Esophagus (tissue), 2 donors: ENCODE data around the gene TMEM45A. TPM values are rescaled to one million over a fixed set of nuclear protein-coding genes. Genes with fewer than 3 reads are reported as not detected.
"Not testable (repeated sequence)": the region's sequence is repeated elsewhere in the genome, so short reads cannot be mapped to it uniquely, and the experiment has no call there.

Experiments
- H3K27ac ChIP-seq, 2 donors: one replicate each; pipeline ENCODE4 v1.5.1; 2013; ENCODE audit warnings: low read depth in 2 of 2, mild to moderate bottlenecking in 2 of 2, inconsistent platforms in 1 of 2, low read length in 1 of 2, moderate library complexity in 1 of 2
- H3K27me3 ChIP-seq, 2 donors: one replicate each; pipeline ENCODE4 v1.6.1; 2013; ENCODE audit warnings: low read length in 2 of 2, control low read depth in 1 of 2, mild to moderate bottlenecking in 1 of 2; ENCODE audit not compliant: insufficient read depth in 2 of 2, control insufficient read depth in 1 of 2
- H3K36me3 ChIP-seq, 2 donors: one replicate each; pipeline ENCODE4 v1.6.1; 2013; ENCODE audit warnings: low read length in 1 of 2; ENCODE audit not compliant: control insufficient read depth in 2 of 2, insufficient read depth in 2 of 2
- H3K4me1 ChIP-seq, 2 donors: one replicate each; pipeline ENCODE4 v1.6.1; 2013; ENCODE audit warnings: low read length in 1 of 2; ENCODE audit not compliant: control insufficient read depth in 2 of 2, insufficient read depth in 2 of 2
- H3K4me3 ChIP-seq, 2 donors: one replicate each; pipeline ENCODE4 v1.5.1; 2013; ENCODE audit warnings: low read length in 2 of 2, mild to moderate bottlenecking in 2 of 2, low read depth in 1 of 2, moderate library complexity in 1 of 2
- H3K9me3 ChIP-seq, 2 donors: one replicate each; pipeline ENCODE4 v1.6.1; 2013; ENCODE audit warnings: mild to moderate bottlenecking in 2 of 2, low read depth in 1 of 2, low read length in 1 of 2, moderate library complexity in 1 of 2; ENCODE audit not compliant: control insufficient read depth in 2 of 2, insufficient read depth in 1 of 2
- WGBS, 2 donors: extraction: QIAGEN DNeasy Blood & Tissue Kit; methylation state at CpG; one replicate each; pipeline ENCODE4 v1.1.7; 2013; 5-methylcytosine and 5-hydroxymethylcytosine counted together
- polyA plus RNA-seq, 2 donors: library from polyadenylated mRNA; stranded (reverse); fragments of 200-250 nt; gene quantifications; one replicate each; pipeline ENCODE4 v1.2.3, GENCODE V29; 2013
- donor health status: healthy with polysubstance abuse.
- donor health status: Bipolar disorder and iron deficiency.

Gene TMEM45A
- polyA plus RNA-seq, 2 donors, result 1.0 to 9.0 TPM

DNA sequence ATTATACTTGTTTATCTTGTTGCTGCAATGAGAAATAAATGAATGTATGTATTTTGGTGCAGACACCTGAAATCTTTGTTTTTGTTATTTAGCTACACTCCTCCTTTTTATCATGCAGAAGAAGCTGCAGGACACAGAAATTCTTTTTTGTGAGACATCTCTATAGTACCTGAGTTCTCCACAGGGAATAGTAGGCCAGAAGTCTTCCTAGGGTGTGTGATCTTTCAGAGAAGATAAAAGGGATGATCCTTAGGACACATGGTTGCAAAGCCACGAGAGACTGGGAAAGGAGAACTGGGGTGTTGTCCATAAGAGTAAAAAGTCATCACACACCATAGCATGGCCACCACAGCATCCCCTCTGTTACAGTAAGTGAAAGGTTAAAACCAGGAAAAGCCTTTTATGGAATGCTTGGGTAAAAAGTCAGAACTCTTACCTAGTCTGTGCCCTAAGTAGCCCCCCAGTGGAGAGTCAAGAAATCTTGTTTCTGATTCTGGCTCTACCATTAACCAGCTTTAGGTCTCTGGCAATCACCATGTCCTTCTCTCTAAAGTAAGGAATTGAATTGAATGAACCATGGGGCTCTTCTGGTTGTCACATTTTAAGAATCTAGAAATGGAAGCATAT is 85.1 kb downstream of the TMEM45A start:
- H3K27me3 ChIP-seq, result no peaks in the 10 kb centered on the region
- H3K27ac ChIP-seq, result no peak overlapping the region
- no peaks in the 10 kb centered on the region for H3K4me1 ChIP-seq
- WGBS, 2 donors, result 72 to 75% methylated on average over 1 of the region's 1 CpG
- H3K36me3 ChIP-seq, result no peaks in the 10 kb centered on the region
- H3K4me3 ChIP-seq, result no peak overlapping the region
- no peaks in the 10 kb centered on the region for H3K9me3 ChIP-seq

- no peaks in the 10 kb centered on the region for H3K27me3 ChIP-seq
- no peaks in the 10 kb centered on the region for H3K36me3 ChIP-seq
- no peak overlapping the region for H3K4me3 ChIP-seq
- no peaks in the 10 kb centered on the region for H3K4me1 ChIP-seq
- no peak overlapping the region for H3K27ac ChIP-seq
- H3K9me3 ChIP-seq, result no peaks in the 10 kb centered on the region
Observed at GRCh38 chr3:100578646-100579045, 86.2 kb downstream of the TMEM45A start.

DNA sequence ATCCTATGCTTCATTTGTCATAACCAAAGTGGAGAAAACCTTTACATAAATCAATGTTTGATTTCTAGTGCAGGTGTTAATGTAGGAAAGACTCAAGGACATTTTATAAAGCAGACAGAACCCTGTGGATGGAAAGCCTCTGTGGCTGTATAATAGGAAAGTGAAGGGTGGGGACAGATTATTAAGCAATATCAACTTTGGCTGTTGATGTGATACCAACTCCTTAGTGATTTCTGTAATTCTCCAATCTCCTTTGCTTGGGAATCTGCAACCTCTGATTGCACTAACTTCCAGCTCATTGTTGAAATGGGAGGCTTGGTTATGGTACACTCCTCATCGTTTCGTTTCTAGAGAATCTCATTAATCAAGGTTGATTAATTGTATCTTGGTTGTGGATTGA is 87.7 kb downstream of the TMEM45A start:
- WGBS, 2 donors, result 21 to 54% methylated on average over 2 of the region's 2 CpGs
- H3K4me3 ChIP-seq, result no peak overlapping the region
- H3K27ac ChIP-seq, result no peak overlapping the region
- no peaks in the 10 kb centered on the region for H3K36me3 ChIP-seq
- H3K4me1 ChIP-seq, result no peaks in the 10 kb centered on the region
- no peaks in the 10 kb centered on the region for H3K27me3 ChIP-seq
- H3K9me3 ChIP-seq, result no peaks in the 10 kb centered on the region

GRCh38 chr3:100581650-100582049 is 89.2 kb downstream of the TMEM45A start:
- no peaks in the 10 kb centered on the region for H3K27me3 ChIP-seq
- WGBS, 2 donors, result 85 to 86% methylated on average over 1 of the region's 1 CpG
- no peak overlapping the region for H3K4me3 ChIP-seq
- no peaks in the 10 kb centered on the region for H3K9me3 ChIP-seq
- H3K36me3 ChIP-seq, result no peaks in the 10 kb centered on the region
- H3K27ac ChIP-seq, result no peak overlapping the region
- H3K4me1 ChIP-seq, result no peaks in the 10 kb centered on the region

- H3K9me3 ChIP-seq, result not testable (repeated sequence)
- 92 to 93% methylated on average over 10 of the region's 10 CpGs for WGBS, 2 donors
Observed at GRCh38 chr3:100582157-100582556, 89.7 kb downstream of the TMEM45A start.

DNA sequence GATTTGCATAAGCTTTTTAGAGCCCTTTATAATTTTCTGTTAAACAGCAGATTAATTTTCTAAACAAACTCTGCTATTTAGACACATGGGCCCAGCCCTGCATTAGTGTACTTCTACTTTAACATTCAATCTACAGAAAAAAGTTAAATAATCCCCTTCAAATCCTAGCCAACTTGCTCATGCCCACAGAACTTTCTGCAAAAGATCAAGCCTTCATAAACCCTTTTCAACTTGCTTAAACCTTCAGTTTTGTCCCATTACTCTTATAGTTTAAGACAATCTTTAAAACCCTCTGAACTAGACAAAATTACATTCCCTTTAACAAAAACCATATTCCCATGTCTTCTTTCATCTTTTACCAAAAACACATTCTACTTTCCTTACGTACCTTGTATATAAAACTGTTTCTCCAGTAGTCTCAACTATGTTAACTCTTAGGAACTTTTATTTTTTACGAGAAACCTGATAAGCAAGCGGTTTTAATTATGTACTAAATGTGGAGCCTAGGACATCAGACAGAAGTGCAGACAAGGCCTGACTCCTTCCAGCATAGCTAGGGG is 91.8 kb downstream of the TMEM45A start:
- Histone ChIP-seq H3K9me3 (peaks cover 0 to 3% of the 10 kb centered on the region in 2 donors), H3K36me3 (no peaks in the 10 kb centered on the region), H3K4me1 (no peaks in the 10 kb centered on the region), H3K27ac (no peak overlapping the region), H3K27me3 (no peaks in the 10 kb centered on the region), H3K4me3 (no peak overlapping the region)
- 90 to 92% methylated on average over 3 of the region's 3 CpGs for WGBS, 2 donors

More at GRCh38 chr3:100582157-100582556, 89.7 kb downstream of the TMEM45A start:
- not testable (repeated sequence) for H3K36me3 ChIP-seq, H3K27ac ChIP-seq, H3K4me1 ChIP-seq, H3K4me3 ChIP-seq, H3K27me3 ChIP-seq

DNA sequence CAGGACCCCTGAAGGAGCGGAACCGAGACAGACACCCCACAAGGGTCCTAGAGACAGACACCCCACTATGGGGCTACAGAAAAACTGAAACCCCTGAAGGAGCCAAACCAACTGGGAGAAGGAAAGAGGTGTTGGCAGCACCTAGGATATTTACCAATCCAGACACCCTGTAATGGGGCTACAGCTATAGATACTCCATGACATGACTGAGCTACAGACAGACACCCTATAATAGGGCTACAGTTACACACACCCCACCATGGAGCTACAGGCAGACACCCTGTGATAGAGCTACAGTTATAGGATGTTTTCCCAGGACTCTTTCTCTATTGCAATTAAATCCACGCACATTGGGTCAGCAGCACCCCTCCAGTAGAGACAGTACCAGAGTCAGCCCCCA is 94.4 kb downstream of the TMEM45A start:
- no peaks in the 10 kb centered on the region for H3K27me3 ChIP-seq
- H3K27ac ChIP-seq, result no peak overlapping the region
- H3K4me1 ChIP-seq, result no peaks in the 10 kb centered on the region
- H3K4me3 ChIP-seq, result no peak overlapping the region
- H3K9me3 ChIP-seq, result peaks cover 0 to 3% of the 10 kb centered on the region in 2 donors
- no peaks in the 10 kb centered on the region for H3K36me3 ChIP-seq
- WGBS, 2 donors, result 76 to 93% methylated on average over 3 of the region's 3 CpGs

- WGBS, 2 donors, result 73 to 76% methylated on average over 1 of the region's 1 CpG
Observed at GRCh38 chr3:100588251-100588650, 95.8 kb downstream of the TMEM45A start.

DNA sequence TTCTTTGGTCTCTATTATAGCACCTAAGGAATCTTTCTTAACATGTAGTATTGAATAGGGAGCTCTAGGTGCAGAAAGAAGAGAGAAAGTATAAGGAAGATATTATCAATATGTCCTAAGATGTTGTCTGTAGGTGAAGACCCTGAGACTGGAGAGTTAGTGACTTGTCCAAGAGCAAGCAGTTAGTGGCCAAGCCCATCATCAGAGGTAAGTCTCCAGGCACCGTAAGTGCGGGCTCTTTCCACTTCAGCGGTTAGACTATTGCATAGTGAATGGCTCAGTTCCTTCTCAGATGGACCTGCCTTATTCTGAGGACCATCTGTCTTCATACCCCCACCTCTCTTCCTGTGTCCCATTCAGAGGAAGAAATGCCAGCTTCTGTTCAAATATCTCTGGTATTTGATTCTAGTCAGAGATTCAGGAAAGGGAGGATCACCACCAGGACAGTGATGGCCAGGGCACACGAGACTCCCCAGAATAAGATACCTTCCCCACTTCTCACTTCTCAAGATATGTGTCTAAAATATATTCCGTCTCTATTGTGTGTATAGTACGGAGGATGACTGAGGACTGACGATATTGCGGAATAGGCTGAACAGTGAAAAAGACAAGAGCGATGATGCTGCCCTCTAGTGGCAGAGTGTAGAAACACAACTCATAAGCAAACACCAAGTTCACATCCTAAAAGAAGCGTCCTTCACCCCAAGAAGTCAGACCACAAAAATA is 97.9 kb downstream of the TMEM45A start:
- no peaks in the 10 kb centered on the region for H3K4me1 ChIP-seq
- H3K36me3 ChIP-seq, result no peaks in the 10 kb centered on the region
- H3K27me3 ChIP-seq, result no peaks in the 10 kb centered on the region
- 26 to 30% methylated on average over 10 of the region's 10 CpGs for WGBS, 2 donors
- H3K9me3 ChIP-seq, result peaks cover 0 to 3% of the 10 kb centered on the region in 2 donors
- H3K4me3 ChIP-seq, result no peak overlapping the region
- no peak overlapping the region for H3K27ac ChIP-seq

More at GRCh38 chr3:100588251-100588650, 95.8 kb downstream of the TMEM45A start:
- peaks cover 0 to 3% of the 10 kb centered on the region in 2 donors for H3K9me3 ChIP-seq
- no peaks in the 10 kb centered on the region for H3K4me1 ChIP-seq
- H3K27me3 ChIP-seq, result no peaks in the 10 kb centered on the region
- no peak overlapping the region for H3K4me3 ChIP-seq
- H3K36me3 ChIP-seq, result no peaks in the 10 kb centered on the region
- no peak overlapping the region for H3K27ac ChIP-seq

- Histone ChIP-seq H3K4me1 (no peaks in the 10 kb centered on the region), H3K27ac (no peak overlapping the region), H3K4me3 (no peak overlapping the region), H3K27me3 (no peaks in the 10 kb centered on the region), H3K9me3 (peaks cover 0 to 3% of the 10 kb centered on the region in 2 donors), H3K36me3 (no peaks in the 10 kb centered on the region)
- 21 to 24% methylated on average over 1 of the region's 1 CpG for WGBS, 2 donors
Observed at GRCh38 chr3:100590840-100591147, 98.4 kb downstream of the TMEM45A start.
